Measurements from ENCODE around the gene WDFY2.

WDFY2 gene

GRCh38 chr13:51581148-51581820 is 3.0 kb upstream of the WDFY2 start:
- in situ Hi-C loops (cut with HindIII; ENCODE audit: low sequenced_read_pairs) = no loop called here
- no peak for DNase-seq (ENCODE audit: low read depth, low spot score)
- TF ChIP-seq, protein P1, sequence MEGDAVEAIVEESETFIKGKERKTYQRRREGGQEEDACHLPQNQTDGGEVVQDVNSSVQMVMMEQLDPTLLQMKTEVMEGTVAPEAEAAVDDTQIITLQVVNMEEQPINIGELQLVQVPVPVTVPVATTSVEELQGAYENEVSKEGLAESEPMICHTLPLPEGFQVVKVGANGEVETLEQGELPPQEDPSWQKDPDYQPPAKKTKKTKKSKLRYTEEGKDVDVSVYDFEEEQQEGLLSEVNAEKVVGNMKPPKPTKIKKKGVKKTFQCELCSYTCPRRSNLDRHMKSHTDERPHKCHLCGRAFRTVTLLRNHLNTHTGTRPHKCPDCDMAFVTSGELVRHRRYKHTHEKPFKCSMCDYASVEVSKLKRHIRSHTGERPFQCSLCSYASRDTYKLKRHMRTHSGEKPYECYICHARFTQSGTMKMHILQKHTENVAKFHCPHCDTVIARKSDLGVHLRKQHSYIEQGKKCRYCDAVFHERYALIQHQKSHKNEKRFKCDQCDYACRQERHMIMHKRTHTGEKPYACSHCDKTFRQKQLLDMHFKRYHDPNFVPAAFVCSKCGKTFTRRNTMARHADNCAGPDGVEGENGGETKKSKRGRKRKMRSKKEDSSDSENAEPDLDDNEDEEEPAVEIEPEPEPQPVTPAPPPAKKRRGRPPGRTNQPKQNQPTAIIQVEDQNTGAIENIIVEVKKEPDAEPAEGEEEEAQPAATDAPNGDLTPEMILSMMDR (IDR thresholded peaks at IDR 0.05; ENCODE audit: low read depth, low read length) = no peak
- H3K4me3 ChIP-seq (ENCODE audit: low read depth, low read length) = no peak overlapping the region

DNA sequence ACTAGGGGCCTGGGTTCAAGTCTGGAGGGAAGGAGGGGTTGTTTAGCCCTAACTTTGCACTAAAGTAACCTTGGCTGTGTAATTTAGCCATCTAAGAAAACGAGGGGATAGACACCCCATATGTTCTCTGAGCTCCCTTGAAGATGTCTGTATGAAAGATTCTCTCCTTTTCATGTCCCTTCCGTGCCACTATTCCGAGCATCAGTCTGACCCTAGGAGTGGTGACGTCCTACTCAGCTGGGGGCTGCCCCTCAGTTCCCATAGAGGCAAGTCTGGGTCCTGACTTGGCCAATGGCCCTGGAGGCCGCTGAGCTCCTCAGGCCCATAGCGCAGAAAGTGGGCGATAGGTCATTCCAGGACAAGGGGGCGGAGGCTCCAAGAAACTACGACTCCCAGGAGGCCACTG is 790 bp upstream of the WDFY2 start:
- in situ Hi-C loops (cut with HindIII; ENCODE audit: low sequenced_read_pairs) = no loop called here
- no peak for DNase-seq (ENCODE audit: low read depth, low spot score)
- peak overlapping the region; percentile 38 for H3K4me3 ChIP-seq (ENCODE audit: low read depth, low read length)
- TF ChIP-seq, protein P1 (IDR thresholded peaks at IDR 0.05; ENCODE audit: low read depth, low read length) = no peak

- TF ChIP-seq, protein P1 (IDR thresholded peaks at IDR 0.05; ENCODE audit: low read depth, low read length) = peak; percentile 23
- DNase-seq (ENCODE audit: low read depth, low spot score) = peak; percentile 65
- in situ Hi-C loops (cut with HindIII; ENCODE audit: low sequenced_read_pairs) = no loop called here
- peak overlapping the region; percentile 79 for H3K4me3 ChIP-seq (ENCODE audit: low read depth, low read length)
Observed at GRCh38 chr13:51584731-51585672, 740 bp downstream of the WDFY2 start.

DNA sequence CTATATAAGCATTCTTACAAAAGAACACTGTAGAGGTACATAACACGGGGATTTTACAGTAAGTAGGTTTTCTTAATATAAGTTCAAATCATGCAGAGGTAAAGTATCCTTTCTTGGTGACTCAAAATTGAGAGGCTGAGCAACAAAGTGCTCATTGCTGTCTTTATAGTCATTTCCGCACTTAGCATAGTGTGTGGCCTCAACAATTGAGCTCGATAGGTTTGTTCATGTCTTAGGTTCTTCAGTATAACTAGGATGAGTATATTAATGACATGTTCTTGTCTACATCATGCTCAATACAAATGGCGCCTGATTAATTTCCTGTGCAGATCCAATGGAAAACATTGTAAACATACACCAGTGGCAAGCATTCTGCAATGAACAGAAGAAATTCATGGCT is 1.4 kb downstream of the WDFY2 start:
- TF ChIP-seq, protein P1 (IDR thresholded peaks at IDR 0.05; ENCODE audit: low read depth, low read length) = no peak
- in situ Hi-C loops (cut with HindIII; ENCODE audit: low sequenced_read_pairs) = no loop called here
- H3K4me3 ChIP-seq (ENCODE audit: low read depth, low read length) = peak overlapping the region; percentile 79
- DNase-seq (ENCODE audit: low read depth, low spot score) = peak; percentile 62

DNA sequence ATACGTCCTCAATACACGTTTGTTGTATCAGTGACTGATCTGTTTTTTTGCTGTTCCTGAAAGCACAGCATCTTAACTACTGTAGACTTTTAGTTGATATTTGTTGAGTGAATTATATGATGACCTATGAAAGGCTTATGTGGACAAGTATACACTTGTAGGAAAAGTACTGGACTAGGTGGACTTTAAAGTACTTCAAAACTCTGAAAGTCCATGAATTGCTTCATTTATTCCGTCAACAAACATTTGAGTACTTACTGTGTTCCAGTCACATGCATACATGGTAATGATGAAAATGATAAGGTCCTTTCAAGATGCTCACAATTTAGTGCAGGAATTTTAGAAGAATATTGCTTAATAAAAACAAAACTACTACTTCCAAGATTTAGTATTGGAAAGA is 3.1 kb downstream of the WDFY2 start:
- in situ Hi-C loops (cut with HindIII; ENCODE audit: low sequenced_read_pairs) = no loop called here
- TF ChIP-seq, protein P1 (IDR thresholded peaks at IDR 0.05; ENCODE audit: low read depth, low read length) = no peak
- DNase-seq (ENCODE audit: low read depth, low spot score) = no peak
- H3K4me3 ChIP-seq (ENCODE audit: low read depth, low read length) = no peak overlapping the region

- TF ChIP-seq, protein P1 (IDR thresholded peaks at IDR 0.05; ENCODE audit: low read depth, low read length) = no peak
- in situ Hi-C loops (cut with HindIII; ENCODE audit: low sequenced_read_pairs) = no loop called here
- H3K4me3 ChIP-seq (ENCODE audit: low read depth, low read length) = no peak overlapping the region
- DNase-seq (ENCODE audit: low read depth, low spot score) = no peak
Observed at GRCh38 chr13:51588406-51588949, 4.2 kb downstream of the WDFY2 start.
